Spleen (tissue), 11 donors: ENCODE results near the gene U2AF1L4. TPM values are rescaled to one million over a fixed set of nuclear protein-coding genes. Genes with fewer than 3 reads are reported as not detected.

Experiments used
- DNase-seq: peaks from one replicate; pipeline ENCODE4 v3.0.0-alpha.2; 2020
- H3K27ac ChIP-seq, 8 donors: fragments of 200-600 bp; sonication (generic) in 7 of 8; 1 replicate in 4 of 8; 2 replicates in 4 of 8; pipeline versions ENCODE4 v1.5.0 to v1.8.0; 2016 to 2021; ENCODE audit warnings: inconsistent platforms in 4 of 8, mild to moderate bottlenecking in 4 of 8, moderate library complexity in 1 of 8
- H3K27me3 ChIP-seq, 7 donors: fragments of 200-600 bp; sonication (generic) in 6 of 7; replicated peaks in 1 of 7; 1 replicate in 4 of 7; 2 replicates in 3 of 7; pipeline versions ENCODE4 v1.5.0 to v1.8.0; 2016 to 2021; ENCODE audit warnings: inconsistent platforms in 3 of 7, mild to moderate bottlenecking in 1 of 7
- H3K36me3 ChIP-seq, 6 donors: fragments of 200-600 bp; sonication (generic) in 5 of 6; 1 replicate in 4 of 6; 2 replicates in 2 of 6; pipeline versions ENCODE4 v1.5.0 to v1.8.0; 2016 to 2021; ENCODE audit warnings: inconsistent platforms in 2 of 6
- H3K4me1 ChIP-seq, 6 donors: fragments of 200-600 bp; sonication (generic) in 5 of 6; 1 replicate in 3 of 6; 2 replicates in 3 of 6; pipeline versions ENCODE4 v1.5.0 to v1.8.0; 2016 to 2021; ENCODE audit warnings: inconsistent platforms in 3 of 6
- H3K4me3 ChIP-seq, 8 donors: fragments of 200-600 bp; sonication (generic) in 7 of 8; 1 replicate in 4 of 8; 2 replicates in 4 of 8; pipeline versions ENCODE4 v1.5.0 to v1.8.0; 2016 to 2021; ENCODE audit warnings: inconsistent platforms in 4 of 8, mild to moderate bottlenecking in 4 of 8, moderate library complexity in 2 of 8
- H3K9me3 ChIP-seq, 8 donors: fragments of 200-600 bp; sonication (generic) in 7 of 8; 1 replicate in 4 of 8; 2 replicates in 4 of 8; pipeline versions ENCODE4 v1.5.0 to v1.8.0; 2016 to 2021; ENCODE audit warnings: inconsistent platforms in 4 of 8
- POLR2A ChIP-seq, 3 donors: fragments of 450-650 bp; IDR thresholded peaks; one replicate each; pipeline ENCODE4 v1.5.1; 2017; ENCODE audit warnings: antibody characterized with exemption in 3 of 3, mild to moderate bottlenecking in 1 of 3
- POLR2AphosphoS5 ChIP-seq, 3 donors: sonication (generic); formaldehyde crosslinking; IDR thresholded peaks; one replicate each; pipeline ENCODE4 v1.5.1; 2017; ENCODE audit warnings: antibody characterized with exemption in 3 of 3
- WGBS, 5 donors: extraction: QIAGEN DNeasy Blood & Tissue Kit in 3 of 5; methylation state at CpG; one replicate each; pipeline versions ENCODE4 v1.1.5 to v1.1.7; 2013 to 2018; 5-methylcytosine and 5-hydroxymethylcytosine counted together
- intact Hi-C: fragments of 100-400 bp; cut with DNase I; formaldehyde crosslinking; loops from one replicate; pipeline ENCODE4 v1.15.0; 2023; ENCODE audit warnings: low total_unique reads
- polyA plus RNA-seq, 3 donors: library from polyadenylated mRNA; stranded (reverse); fragments of 200-250 nt; gene quantifications; one replicate each; pipeline ENCODE4 v1.2.1, GENCODE V29; 2013
- total RNA-seq, 7 donors: library from RNA; depleted of rRNA in 3 of 7; stranded (reverse); fragments of >200 nt in 3 of 7; fragmentation: NEBNext Ultra II Directional in 4 of 7; extraction: Animal tissue kit (Norgen Biotek cat#: 25700) in 4 of 7; gene quantifications; one replicate each; pipeline versions ENCODE4 v1.1.0 to v1.2.1, GENCODE V29; 2016 to 2021
- TF ChIP-seq, protein P1 (sequence below), 11 experiments: fragments of 200-600 bp in 7 of 11; fragments of 450-650 bp in 4 of 11; sonication (generic) in 4 of 11; IDR thresholded peaks in 8 of 11; conservative IDR thresholded peaks in 3 of 11; 1 replicate in 7 of 11; 2 replicates in 4 of 11; pipeline versions ENCODE4 v1.4.0 to v1.8.0; 2016 to 2021; ENCODE audit warnings: antibody characterized with exemption in 11 of 11, inconsistent platforms in 4 of 11, mild to moderate bottlenecking in 1 of 11
- donor health status: healthy with polysubstance abuse.
- donor health status: DM: no; HTN: no; CAD: no; lungs with moderate emphysema.
- donor health status: DM: no; HTN: no; CAD: no.
- donor health status: Bipolar disorder and iron deficiency.
- donor health status: healthy.
- donor health status: DM: no; HTN: no; CAD: no.
- donor health status: DM: yes; HTN: yes; CAD: no.

U2AF1L4 gene
- total and polyA plus RNA-seq, 10 donors = 27.2 to 96.5 (median 29.9) TPM

DNA sequence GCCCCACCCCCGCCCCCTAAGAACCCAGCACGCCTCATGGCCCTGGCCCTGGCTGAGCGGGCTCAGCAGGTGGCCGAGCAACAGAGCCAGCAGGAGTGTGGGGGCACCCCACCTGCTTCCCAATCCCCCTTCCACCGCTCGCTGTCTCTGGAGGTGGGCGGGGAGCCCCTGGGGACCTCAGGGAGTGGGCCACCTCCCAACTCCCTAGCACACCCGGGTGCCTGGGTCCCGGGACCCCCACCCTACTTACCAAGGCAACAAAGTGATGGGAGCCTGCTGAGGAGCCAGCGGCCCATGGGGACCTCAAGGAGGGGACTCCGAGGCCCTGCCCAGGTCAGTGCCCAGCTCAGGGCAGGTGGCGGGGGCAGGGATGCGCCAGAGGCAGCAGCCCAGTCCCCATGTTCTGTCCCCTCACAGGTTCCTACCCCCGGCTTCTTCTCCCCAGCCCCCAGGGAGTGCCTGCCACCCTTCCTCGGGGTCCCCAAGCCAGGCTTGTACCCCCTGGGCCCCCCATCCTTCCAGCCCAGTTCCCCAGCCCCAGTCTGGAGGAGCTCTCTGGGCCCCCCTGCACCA is 42.1 kb upstream of the U2AF1L4 start:
- H3K36me3 ChIP-seq = peaks cover 0 to 54% (median 9%) of the 10 kb centered on the region in 6 donors
- intact Hi-C loops = no loop called here

GRCh38 chr19:35786299-35787160 is 41.3 kb upstream of the U2AF1L4 start:
- Histone ChIP-seq H3K36me3 (peaks cover 0 to 62% (median 14%) of the 10 kb centered on the region in 6 donors), H3K27ac (no peak overlapping the region), H3K4me1 (no peaks in the 10 kb centered on the region), H3K27me3 (peaks cover 0 to 15% (median 0%) of the 10 kb centered on the region in 7 donors), H3K4me3 (no peak overlapping the region), H3K9me3 (no peaks in the 10 kb centered on the region)
- no peak for DNase-seq
- 94 to 97% (median 95%) methylated on average over 26 to 31 of the region's 31 CpGs for WGBS, 5 donors
- intact Hi-C loops = no loop called here
- TF ChIP-seq POLR2A (IDR thresholded peaks at IDR 0.05) (no peak), POLR2AphosphoS5 (IDR thresholded peaks at IDR 0.05) (no peak)
- TF ChIP-seq, protein P1, sequence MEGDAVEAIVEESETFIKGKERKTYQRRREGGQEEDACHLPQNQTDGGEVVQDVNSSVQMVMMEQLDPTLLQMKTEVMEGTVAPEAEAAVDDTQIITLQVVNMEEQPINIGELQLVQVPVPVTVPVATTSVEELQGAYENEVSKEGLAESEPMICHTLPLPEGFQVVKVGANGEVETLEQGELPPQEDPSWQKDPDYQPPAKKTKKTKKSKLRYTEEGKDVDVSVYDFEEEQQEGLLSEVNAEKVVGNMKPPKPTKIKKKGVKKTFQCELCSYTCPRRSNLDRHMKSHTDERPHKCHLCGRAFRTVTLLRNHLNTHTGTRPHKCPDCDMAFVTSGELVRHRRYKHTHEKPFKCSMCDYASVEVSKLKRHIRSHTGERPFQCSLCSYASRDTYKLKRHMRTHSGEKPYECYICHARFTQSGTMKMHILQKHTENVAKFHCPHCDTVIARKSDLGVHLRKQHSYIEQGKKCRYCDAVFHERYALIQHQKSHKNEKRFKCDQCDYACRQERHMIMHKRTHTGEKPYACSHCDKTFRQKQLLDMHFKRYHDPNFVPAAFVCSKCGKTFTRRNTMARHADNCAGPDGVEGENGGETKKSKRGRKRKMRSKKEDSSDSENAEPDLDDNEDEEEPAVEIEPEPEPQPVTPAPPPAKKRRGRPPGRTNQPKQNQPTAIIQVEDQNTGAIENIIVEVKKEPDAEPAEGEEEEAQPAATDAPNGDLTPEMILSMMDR (IDR thresholded peaks at IDR 0.05 in 8 of 11, conservative IDR thresholded peaks at IDR 0.05 in 3 of 11) = no peak

More for the DNA sequence above, 42.1 kb upstream of the U2AF1L4 start:
- TF ChIP-seq POLR2A (IDR thresholded peaks at IDR 0.05) (no peak), POLR2AphosphoS5 (IDR thresholded peaks at IDR 0.05) (no peak)
- TF ChIP-seq, protein P1 (IDR thresholded peaks at IDR 0.05 in 8 of 11, conservative IDR thresholded peaks at IDR 0.05 in 3 of 11) = no peak
- WGBS, 5 donors = 91 to 95% (median 94%) methylated on average over 7 to 15 of the region's 15 CpGs
- no peak overlapping the region for H3K4me3 ChIP-seq
- peaks cover 0 to 23% (median 0%) of the 10 kb centered on the region in 7 donors for H3K27me3 ChIP-seq
- no peaks in the 10 kb centered on the region for H3K9me3 ChIP-seq
- H3K27ac ChIP-seq = no peak overlapping the region
- no peaks in the 10 kb centered on the region for H3K4me1 ChIP-seq
- no peak for DNase-seq

DNA sequence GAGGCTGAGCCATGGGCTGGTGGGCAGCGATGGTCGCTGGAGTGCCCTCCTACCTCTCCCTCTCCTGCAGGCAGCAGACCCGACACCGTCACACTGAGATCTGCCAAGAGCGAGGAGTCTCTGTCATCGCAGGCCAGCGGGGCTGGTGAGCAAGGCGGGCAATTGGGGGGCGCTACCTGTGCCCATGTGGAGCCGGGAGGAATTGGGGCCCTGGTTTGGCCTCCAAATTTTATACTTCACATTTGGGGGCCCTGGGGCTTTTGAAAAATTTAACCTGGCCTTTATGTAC is 40.1 kb upstream of the U2AF1L4 start:
- intact Hi-C loops = no loop called here
- 93 to 95% (median 94%) methylated on average over 4 to 10 of the region's 10 CpGs for WGBS, 5 donors
- TF ChIP-seq POLR2AphosphoS5 (IDR thresholded peaks at IDR 0.05) (no peak), POLR2A (IDR thresholded peaks at IDR 0.05) (no peak)
- TF ChIP-seq, protein P1 (IDR thresholded peaks at IDR 0.05 in 8 of 11, conservative IDR thresholded peaks at IDR 0.05 in 3 of 11) = no peak
- no peak overlapping the region for H3K27ac ChIP-seq
- H3K4me1 ChIP-seq = no peaks in the 10 kb centered on the region
- peaks cover 0 to 74% (median 25%) of the 10 kb centered on the region in 6 donors for H3K36me3 ChIP-seq
- no peak overlapping the region for H3K4me3 ChIP-seq
- no peak for DNase-seq
- no peaks in the 10 kb centered on the region for H3K9me3 ChIP-seq
- peaks cover 0 to 3% (median 0%) of the 10 kb centered on the region in 7 donors for H3K27me3 ChIP-seq
